Esophagus squamous epithelium (tissue), 5 donors: Measurements from ENCODE around the gene C1orf52. TPM values are rescaled to one million over a fixed set of nuclear protein-coding genes. Genes with fewer than 3 reads are reported as not detected.

ENCODE experiments used
- DNase-seq: peaks from one replicate; lab custom pipeline; 2025; lab: John Stamatoyannopoulos, UW
- H3K27ac ChIP-seq, 4 donors: fragments of 200-600 bp; sonication (generic); one replicate each; pipeline ENCODE4 v1.5.1; 2016 to 2019; ENCODE audit warnings: mild to moderate bottlenecking in 1 of 4
- H3K27me3 ChIP-seq, 4 donors: fragments of 200-600 bp; sonication (generic); 1 replicate in 3 of 4; 2 replicates in 1 of 4; pipeline versions ENCODE4 v1.5.1 to v1.6.0; 2017 to 2021; ENCODE audit warnings: antibody characterized with exemption in 1 of 4
- H3K36me3 ChIP-seq, 3 donors: fragments of 200-600 bp; sonication (generic); one replicate each; pipeline ENCODE4 v1.5.1; 2016 to 2019
- H3K4me1 ChIP-seq, 3 donors: fragments of 200-600 bp; sonication (generic); one replicate each; pipeline ENCODE4 v1.5.1; 2017 to 2019
- H3K4me3 ChIP-seq, 4 donors: fragments of 200-600 bp; sonication (generic); 1 replicate in 3 of 4; 2 replicates in 1 of 4; pipeline ENCODE4 v1.5.1; 2016 to 2019; ENCODE audit warnings: mild to moderate bottlenecking in 2 of 4, moderate library complexity in 1 of 4
- H3K9me3 ChIP-seq, 3 donors: fragments of 200-600 bp; sonication (generic); one replicate each; pipeline ENCODE4 v1.5.1; 2016 to 2019
- POLR2A ChIP-seq, 4 donors: fragments of 450-650 bp; IDR thresholded peaks; one replicate each; pipeline ENCODE4 v1.6.1; 2017; ENCODE audit warnings: antibody characterized with exemption in 4 of 4, mild to moderate bottlenecking in 4 of 4, moderate library complexity in 3 of 4
- WGBS, 2 donors: methylation state at CpG; one replicate each; pipeline ENCODE4 v1.1.5; 2018; 5-methylcytosine and 5-hydroxymethylcytosine counted together
- intact Hi-C: fragments of 100-400 bp; cut with DNase I; formaldehyde crosslinking; loops from one replicate; pipeline ENCODE4 v1.15.0; 2022
- total RNA-seq, 4 donors: library from RNA; depleted of rRNA; stranded (reverse); fragments of >200 nt; gene quantifications; one replicate each; pipeline ENCODE4 v1.1.0, GENCODE V29; 2016
- TF ChIP-seq, protein P1 (sequence below), 6 experiments: fragments of 450-650 bp in 4 of 6; fragments of 200-600 bp in 2 of 6; sonication (generic) in 2 of 6; IDR thresholded peaks; one replicate each; pipeline ENCODE4 v1.5.1; 2016 to 2019; ENCODE audit warnings: antibody characterized with exemption in 6 of 6, mild to moderate bottlenecking in 4 of 6, moderate library complexity in 4 of 6
- donor health status: DM: yes; HTN: yes; CAD: no.

The C1orf52 gene
- total RNA-seq, 4 donors from 2014 or later = 9.1 to 15.2 (median 12.2) TPM

DNA sequence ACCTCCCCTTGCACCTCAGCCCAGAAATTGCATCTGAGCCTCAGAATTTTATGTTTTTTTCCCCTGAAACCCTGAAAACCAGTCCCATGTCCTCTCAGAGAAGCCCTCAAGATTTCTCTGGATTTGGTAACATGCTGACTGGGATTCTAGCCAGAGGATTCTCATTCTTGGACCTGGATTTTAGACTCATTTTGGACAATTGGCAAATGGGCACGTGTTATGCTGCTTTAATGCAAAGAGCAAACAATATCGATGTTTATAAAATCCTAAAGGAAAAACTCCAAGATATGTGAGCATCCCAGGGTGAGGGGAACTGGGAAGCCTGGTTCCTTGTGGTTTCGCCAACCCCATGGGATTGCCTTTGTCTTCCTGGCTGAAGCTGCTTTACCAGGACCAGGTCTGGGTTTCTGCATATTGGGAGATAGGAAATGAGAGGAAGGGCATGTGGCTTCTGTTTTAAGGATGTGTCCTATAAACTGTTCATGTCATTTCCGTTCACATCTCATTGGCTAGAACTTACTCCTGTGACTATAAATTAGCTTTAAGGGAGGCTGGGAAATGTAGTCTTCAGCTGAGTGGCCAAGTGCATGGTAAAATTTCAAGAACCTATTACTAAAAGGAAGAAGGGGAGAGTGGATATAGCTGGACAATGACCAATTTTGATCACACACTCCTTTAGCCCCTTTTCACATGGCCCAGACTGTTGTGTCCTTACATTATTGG, 44.1 kb upstream of the C1orf52 start:
- intact Hi-C loops = no loop called here
- 77 to 84% methylated on average over 4 of the region's 4 CpGs for WGBS, 2 donors

DNA sequence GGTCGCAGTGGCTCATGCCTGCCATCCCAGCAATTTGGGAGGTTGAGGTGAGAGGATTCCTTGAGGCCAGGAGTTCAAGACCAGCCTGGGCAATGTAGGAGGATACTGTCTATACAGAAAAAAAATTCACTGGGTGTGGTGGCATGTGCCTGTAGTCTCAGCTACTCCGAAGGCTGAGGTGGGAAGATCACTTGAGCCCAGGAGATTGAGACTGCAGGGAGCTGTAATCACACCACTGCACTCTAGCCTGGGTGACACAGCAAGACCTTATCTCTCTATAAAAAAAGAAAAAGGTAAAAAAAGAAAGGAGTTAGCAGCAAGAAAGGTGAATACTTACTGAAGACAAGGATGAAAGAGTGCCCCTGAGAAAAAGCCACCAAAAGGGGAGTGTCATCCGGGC, 40.7 kb upstream of the C1orf52 start:
- Histone ChIP-seq H3K36me3 (no peaks in the 10 kb centered on the region), H3K4me3 (no peak overlapping the region)

More for the DNA sequence above, 44.1 kb upstream of the C1orf52 start:
- Histone ChIP-seq H3K27me3 (no peaks in the 10 kb centered on the region), H3K36me3 (no peaks in the 10 kb centered on the region), H3K27ac (no peak overlapping the region), H3K4me3 (no peak overlapping the region), H3K9me3 (no peaks in the 10 kb centered on the region), H3K4me1 (peaks cover 2 to 18% (median 9%) of the 10 kb centered on the region in 3 donors)
- TF ChIP-seq POLR2A (IDR thresholded peaks at IDR 0.05) = no peak
- TF ChIP-seq, protein P1, sequence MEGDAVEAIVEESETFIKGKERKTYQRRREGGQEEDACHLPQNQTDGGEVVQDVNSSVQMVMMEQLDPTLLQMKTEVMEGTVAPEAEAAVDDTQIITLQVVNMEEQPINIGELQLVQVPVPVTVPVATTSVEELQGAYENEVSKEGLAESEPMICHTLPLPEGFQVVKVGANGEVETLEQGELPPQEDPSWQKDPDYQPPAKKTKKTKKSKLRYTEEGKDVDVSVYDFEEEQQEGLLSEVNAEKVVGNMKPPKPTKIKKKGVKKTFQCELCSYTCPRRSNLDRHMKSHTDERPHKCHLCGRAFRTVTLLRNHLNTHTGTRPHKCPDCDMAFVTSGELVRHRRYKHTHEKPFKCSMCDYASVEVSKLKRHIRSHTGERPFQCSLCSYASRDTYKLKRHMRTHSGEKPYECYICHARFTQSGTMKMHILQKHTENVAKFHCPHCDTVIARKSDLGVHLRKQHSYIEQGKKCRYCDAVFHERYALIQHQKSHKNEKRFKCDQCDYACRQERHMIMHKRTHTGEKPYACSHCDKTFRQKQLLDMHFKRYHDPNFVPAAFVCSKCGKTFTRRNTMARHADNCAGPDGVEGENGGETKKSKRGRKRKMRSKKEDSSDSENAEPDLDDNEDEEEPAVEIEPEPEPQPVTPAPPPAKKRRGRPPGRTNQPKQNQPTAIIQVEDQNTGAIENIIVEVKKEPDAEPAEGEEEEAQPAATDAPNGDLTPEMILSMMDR (IDR thresholded peaks at IDR 0.05) = no peak
- DNase-seq = no peak

DNA sequence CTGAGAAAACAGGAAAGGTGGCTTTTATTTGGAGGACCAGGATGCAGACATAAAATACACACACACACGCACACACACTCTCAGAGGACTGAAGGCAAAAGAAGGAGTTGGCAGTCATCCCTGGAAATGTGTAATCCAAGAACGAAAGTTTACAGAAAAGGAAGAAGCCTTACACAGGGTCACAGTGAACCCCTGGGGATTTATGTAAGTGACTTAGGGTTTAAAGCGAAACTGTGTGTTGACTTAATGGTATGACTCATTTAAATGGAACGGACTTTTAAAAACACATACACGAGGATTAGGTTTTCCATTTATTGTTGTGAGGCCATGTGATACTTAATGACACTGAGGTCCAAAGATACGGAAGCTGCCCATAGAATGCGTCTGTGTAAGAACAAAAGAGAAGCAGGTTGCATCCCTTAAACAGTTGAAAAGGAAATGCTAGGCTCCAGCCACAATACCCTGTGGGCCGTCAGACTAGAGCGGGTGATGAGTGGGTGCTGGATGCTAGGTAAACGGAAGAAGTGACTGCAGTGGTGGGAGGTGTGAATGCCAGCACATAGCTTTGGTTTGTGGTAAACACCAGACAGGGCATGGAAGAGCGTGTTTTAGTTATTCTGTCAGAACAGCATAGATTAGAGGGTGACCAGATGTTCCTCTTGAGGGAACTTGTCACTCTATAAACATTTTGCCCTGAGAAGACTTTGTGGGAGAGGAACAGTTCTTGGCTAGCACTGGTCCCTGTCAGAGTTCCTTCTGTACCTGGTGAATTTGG, 38.6 kb upstream of the C1orf52 start:
- Histone ChIP-seq H3K36me3 (no peaks in the 10 kb centered on the region), H3K9me3 (no peaks in the 10 kb centered on the region), H3K27me3 (no peaks in the 10 kb centered on the region), H3K27ac (peak overlapping the region; percentile 72 to 88 (median 83)), H3K4me1 (peaks cover 15 to 57% (median 31%) of the 10 kb centered on the region in 3 donors), H3K4me3 (peak overlapping the region in 3 of 4 donors; percentile 4 to 41 (median 7))
- intact Hi-C loops = no loop called here
- TF ChIP-seq, protein P1 (IDR thresholded peaks at IDR 0.05) = no peak
- WGBS, 2 donors = 12 to 13% methylated on average over 11 of the region's 11 CpGs
- no peak for DNase-seq

More for the DNA sequence above, 40.7 kb upstream of the C1orf52 start:
- no peaks in the 10 kb centered on the region for H3K27me3 ChIP-seq
- no peak for DNase-seq
- H3K4me1 ChIP-seq = peaks cover 15 to 43% (median 30%) of the 10 kb centered on the region in 3 donors
- no peak overlapping the region for H3K27ac ChIP-seq
- 65 to 87% methylated on average over 3 of the region's 3 CpGs for WGBS, 2 donors
- intact Hi-C loops = no loop called here
- H3K9me3 ChIP-seq = no peaks in the 10 kb centered on the region
- TF ChIP-seq, protein P1 (IDR thresholded peaks at IDR 0.05) = no peak
- no peak for TF ChIP-seq POLR2A (IDR thresholded peaks at IDR 0.05)

DNA sequence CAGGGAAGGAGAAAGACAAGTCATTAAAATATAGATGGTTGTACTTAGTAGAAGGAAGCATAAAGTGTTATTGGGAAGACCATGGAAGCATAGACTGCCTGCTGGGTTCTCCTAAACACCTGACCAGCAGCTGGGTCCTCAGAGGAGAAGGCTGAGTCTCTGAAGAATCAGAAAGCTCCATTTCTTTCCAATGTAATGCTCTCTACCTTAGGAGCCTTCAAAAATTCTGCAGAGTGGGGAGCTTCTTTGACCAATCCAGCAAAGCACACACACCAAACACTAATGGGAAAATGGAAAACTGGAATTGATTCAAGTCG, 38.0 kb upstream of the C1orf52 start:
- H3K4me1 ChIP-seq = peaks cover 15 to 57% (median 31%) of the 10 kb centered on the region in 3 donors
- peak overlapping the region; percentile 72 to 88 (median 83) for H3K27ac ChIP-seq
- no peaks in the 10 kb centered on the region for H3K36me3 ChIP-seq
- intact Hi-C loops = no loop called here
- no peak for DNase-seq
- H3K9me3 ChIP-seq = no peaks in the 10 kb centered on the region
- 20 to 25% methylated on average over 1 of the region's 1 CpG for WGBS, 2 donors
- peak overlapping the region in 3 of 4 donors; percentile 4 to 41 (median 7) for H3K4me3 ChIP-seq
- TF ChIP-seq POLR2A (IDR thresholded peaks at IDR 0.05) = no peak
- TF ChIP-seq, protein P1 (IDR thresholded peaks at IDR 0.05) = no peak
- H3K27me3 ChIP-seq = no peaks in the 10 kb centered on the region

DNA sequence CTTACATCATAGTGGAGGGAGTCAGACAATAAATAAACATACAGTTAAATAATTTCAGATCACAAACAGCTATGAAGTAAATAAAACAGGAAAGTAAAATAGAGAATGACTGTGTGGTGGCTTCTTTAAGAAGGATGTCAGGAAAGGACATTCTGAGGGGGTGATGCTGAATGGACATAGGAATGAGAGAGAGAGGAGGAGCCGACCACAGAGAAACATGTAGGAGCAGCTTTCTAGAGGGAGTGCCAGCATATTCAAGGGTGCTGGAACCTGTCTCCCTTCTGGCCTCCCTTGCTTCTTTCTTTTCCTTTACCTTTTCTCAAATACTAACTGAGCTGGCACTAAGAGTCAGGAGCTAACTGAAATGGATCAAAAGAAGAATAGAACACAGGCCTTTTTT, 37.5 kb upstream of the C1orf52 start:
- Histone ChIP-seq H3K9me3 (no peaks in the 10 kb centered on the region), H3K36me3 (no peaks in the 10 kb centered on the region), H3K4me3 (no peak overlapping the region), H3K27me3 (no peaks in the 10 kb centered on the region), H3K27ac (peak overlapping the region; percentile 72 to 88 (median 83)), H3K4me1 (peaks cover 15 to 57% (median 31%) of the 10 kb centered on the region in 3 donors)
- WGBS, 2 donors = 14 to 22% methylated on average over 1 of the region's 1 CpG
- no peak for DNase-seq
- TF ChIP-seq, protein P1 (IDR thresholded peaks at IDR 0.05) = no peak
- no peak for TF ChIP-seq POLR2A (IDR thresholded peaks at IDR 0.05)
- intact Hi-C loops = no loop called here
